ENCODE results near the gene FOSL2. TPM values are rescaled to one million over a fixed set of nuclear protein-coding genes. Genes with fewer than 3 reads are reported as not detected.

FOSL2 gene
- polyA plus RNA-seq, 1 of the 3 experiments (the other 2 are of a cell fraction), result 41.7 TPM

DNA sequence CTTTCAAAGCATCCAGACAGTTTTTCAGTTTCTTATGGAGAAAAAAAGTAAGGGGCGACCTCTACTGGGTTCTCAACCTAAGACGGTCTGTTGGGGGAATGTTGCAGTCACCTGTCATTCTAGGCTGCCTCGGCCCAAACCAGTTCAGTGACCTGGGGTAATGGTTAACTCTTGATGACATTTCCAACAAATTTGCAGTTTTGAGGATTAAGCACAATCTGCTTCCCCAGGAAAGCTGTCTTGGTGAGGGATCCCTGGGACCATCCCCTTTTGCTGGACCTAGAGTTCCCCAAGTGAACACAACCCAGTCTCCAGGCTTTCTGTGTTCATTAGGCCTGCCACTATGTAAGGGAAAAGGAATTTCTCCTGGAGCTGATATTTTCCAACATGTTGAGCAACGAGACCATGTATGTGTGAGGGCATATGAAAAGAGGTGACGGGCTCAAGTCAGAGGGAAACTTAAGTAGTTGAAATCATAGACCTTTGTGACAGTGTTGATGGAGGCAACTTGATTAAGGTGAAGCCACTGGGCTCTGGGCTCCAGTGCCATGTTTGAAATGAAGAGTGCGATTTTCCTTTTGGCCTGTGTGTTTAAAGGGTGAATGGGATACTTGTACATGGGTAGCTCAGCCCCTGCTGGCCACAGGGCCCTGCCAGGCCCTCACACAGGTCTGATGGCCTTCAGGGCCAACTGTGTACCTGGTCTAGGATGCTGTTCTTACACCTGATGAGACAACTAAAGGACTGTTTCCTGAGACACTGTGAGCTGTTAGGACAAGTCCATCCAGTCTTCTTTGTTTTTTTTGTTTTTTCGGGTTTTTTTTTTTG lies 27.0 kb downstream of the FOSL2 start:
- Histone ChIP-seq H3K4me1 (ENCODE audit: control insufficient read depth in 1 of 2, insufficient read depth in 2 of 2, low read depth in 1 of 2, low read length in 1 of 2) (peaks cover 6 to 10% of the 10 kb centered on the region in 2 experiments; a peak in 3 of 4 replicates), H3F3A (replicated peaks; ENCODE audit: insufficient read depth) (peaks cover 29% of the 10 kb centered on the region), H2AFZ (ENCODE audit: low read depth) (no peak overlapping the region), H3K4me2 (no peak overlapping the region), H3K9me3 (no peaks in the 10 kb centered on the region), H3K27ac (ENCODE audit: low read depth in 2 of 2, low read length in 1 of 2) (no peak overlapping the region), H3K27me3 (ENCODE audit: insufficient read depth) (no peaks in the 10 kb centered on the region), H3K4me3 (ENCODE audit: low read depth in 2 of 2, low read length in 1 of 2) (no peak overlapping the region), H3K9me2 (no peaks in the 10 kb centered on the region), H4K20me1 (ENCODE audit: insufficient read depth) (peaks cover 5% of the 10 kb centered on the region; the same call in 1 of the 2 replicates), H3K79me2 (ENCODE audit: insufficient read depth) (peaks cover 4% of the 10 kb centered on the region; the same call in 1 of the 2 replicates), H3K9ac (no peak overlapping the region), H3K36me3 (replicated peaks in 1 of 2; ENCODE audit: control insufficient read depth in 1 of 2, insufficient read depth in 2 of 2, low read length in 1 of 2) (peaks cover 11 to 22% of the 10 kb centered on the region in 2 experiments)
- ChIA-PET CTCF (interaction anchor here (1.2 to 1.7 kb wide), 5 partner anchors 9 to 736 kb away, joined by 3 to 6 read pairs (median 5); no protein-coding TSS in a partner anchor), POLR2A (no interaction called here)
- TF ChIP-seq FOXM1 (IDR thresholded peaks at IDR 0.05; ENCODE audit: low read depth), result no peak
- peak; percentile 36 for TF ChIP-seq RAD21 (IDR thresholded peaks at IDR 0.05; ENCODE audit: low read length)
- DNase-seq, result no peak
- 95% methylated on average over 7 of the region's 7 CpGs for WGBS (ENCODE audit: low lambda C conversion rate)

DNA sequence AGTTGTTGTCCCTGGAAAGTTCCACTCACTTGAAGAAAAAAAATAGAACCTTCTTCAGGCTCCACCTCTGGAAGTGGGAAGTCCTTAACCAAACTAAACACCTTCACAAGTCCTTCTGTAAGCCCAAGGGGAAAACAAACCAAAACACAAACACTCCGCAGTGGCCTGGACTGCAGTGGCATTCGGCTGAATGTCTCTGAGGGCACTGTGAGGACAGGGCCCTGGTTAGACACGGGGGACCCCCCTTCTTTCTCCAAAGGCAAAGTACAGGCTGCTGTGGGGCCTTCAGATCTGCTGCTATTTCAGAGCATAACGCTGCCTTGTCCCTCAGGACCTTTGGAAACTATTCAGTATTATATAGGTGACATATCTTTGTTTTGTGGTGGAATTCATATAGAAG lies 28.1 kb downstream of the FOSL2 start:
- Histone ChIP-seq H3F3A (replicated peaks; ENCODE audit: insufficient read depth) (peaks cover 28% of the 10 kb centered on the region), H3K36me3 (replicated peaks in 1 of 2; ENCODE audit: control insufficient read depth in 1 of 2, insufficient read depth in 2 of 2, low read length in 1 of 2) (peaks cover 4 to 16% of the 10 kb centered on the region in 2 experiments), H3K9me2 (no peaks in the 10 kb centered on the region), H3K4me1 (ENCODE audit: control insufficient read depth in 1 of 2, insufficient read depth in 2 of 2, low read depth in 1 of 2, low read length in 1 of 2) (peaks cover 6 to 10% of the 10 kb centered on the region in 2 experiments; a peak in 3 of 4 replicates), H3K27me3 (ENCODE audit: insufficient read depth) (no peaks in the 10 kb centered on the region), H2AFZ (ENCODE audit: low read depth) (no peak overlapping the region), H3K79me2 (ENCODE audit: insufficient read depth) (peaks cover 4% of the 10 kb centered on the region; the same call in 1 of the 2 replicates), H3K4me3 (ENCODE audit: low read depth in 2 of 2, low read length in 1 of 2) (no peak overlapping the region), H3K27ac (ENCODE audit: low read depth in 2 of 2, low read length in 1 of 2) (no peak overlapping the region), H4K20me1 (ENCODE audit: insufficient read depth) (no peaks in the 10 kb centered on the region), H3K4me2 (no peak overlapping the region), H3K9ac (no peak overlapping the region), H3K9me3 (no peaks in the 10 kb centered on the region)
- no peak for DNase-seq
- TF ChIP-seq MEF2A (IDR thresholded peaks at IDR 0.05; ENCODE audit: borderline replicate concordance, low read depth) (no peak), EP300 (IDR thresholded peaks at IDR 0.05; ENCODE audit: borderline replicate concordance in 1 of 2, low read depth in 1 of 2, low read length in 1 of 2) (no peak), NRF1 (IDR thresholded peaks at IDR 0.05; ENCODE audit: low read depth, low read length) (no peak), MXI1 (IDR thresholded peaks at IDR 0.05; ENCODE audit: low read depth, low read length) (no peak), RAD21 (IDR thresholded peaks at IDR 0.05; ENCODE audit: low read length) (no peak), RFX5 (IDR thresholded peaks at IDR 0.05; ENCODE audit: low read length) (no peak)
- TF ChIP-seq, protein P1, sequence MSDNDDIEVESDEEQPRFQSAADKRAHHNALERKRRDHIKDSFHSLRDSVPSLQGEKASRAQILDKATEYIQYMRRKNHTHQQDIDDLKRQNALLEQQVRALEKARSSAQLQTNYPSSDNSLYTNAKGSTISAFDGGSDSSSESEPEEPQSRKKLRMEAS (IDR thresholded peaks at IDR 0.05; ENCODE audit: low read depth), result no peak
- TF ChIP-seq, protein P2, sequence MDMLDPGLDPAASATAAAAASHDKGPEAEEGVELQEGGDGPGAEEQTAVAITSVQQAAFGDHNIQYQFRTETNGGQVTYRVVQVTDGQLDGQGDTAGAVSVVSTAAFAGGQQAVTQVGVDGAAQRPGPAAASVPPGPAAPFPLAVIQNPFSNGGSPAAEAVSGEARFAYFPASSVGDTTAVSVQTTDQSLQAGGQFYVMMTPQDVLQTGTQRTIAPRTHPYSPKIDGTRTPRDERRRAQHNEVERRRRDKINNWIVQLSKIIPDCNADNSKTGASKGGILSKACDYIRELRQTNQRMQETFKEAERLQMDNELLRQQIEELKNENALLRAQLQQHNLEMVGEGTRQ (IDR thresholded peaks at IDR 0.05; ENCODE audit: borderline replicate concordance, low read depth, low read length), result no peak
- TF ChIP-seq, protein P3, sequence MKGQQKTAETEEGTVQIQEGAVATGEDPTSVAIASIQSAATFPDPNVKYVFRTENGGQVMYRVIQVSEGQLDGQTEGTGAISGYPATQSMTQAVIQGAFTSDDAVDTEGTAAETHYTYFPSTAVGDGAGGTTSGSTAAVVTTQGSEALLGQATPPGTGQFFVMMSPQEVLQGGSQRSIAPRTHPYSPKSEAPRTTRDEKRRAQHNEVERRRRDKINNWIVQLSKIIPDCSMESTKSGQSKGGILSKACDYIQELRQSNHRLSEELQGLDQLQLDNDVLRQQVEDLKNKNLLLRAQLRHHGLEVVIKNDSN (IDR thresholded peaks at IDR 0.05; ENCODE audit: borderline replicate concordance, low read depth), result no peak
- TF ChIP-seq, protein P4, sequence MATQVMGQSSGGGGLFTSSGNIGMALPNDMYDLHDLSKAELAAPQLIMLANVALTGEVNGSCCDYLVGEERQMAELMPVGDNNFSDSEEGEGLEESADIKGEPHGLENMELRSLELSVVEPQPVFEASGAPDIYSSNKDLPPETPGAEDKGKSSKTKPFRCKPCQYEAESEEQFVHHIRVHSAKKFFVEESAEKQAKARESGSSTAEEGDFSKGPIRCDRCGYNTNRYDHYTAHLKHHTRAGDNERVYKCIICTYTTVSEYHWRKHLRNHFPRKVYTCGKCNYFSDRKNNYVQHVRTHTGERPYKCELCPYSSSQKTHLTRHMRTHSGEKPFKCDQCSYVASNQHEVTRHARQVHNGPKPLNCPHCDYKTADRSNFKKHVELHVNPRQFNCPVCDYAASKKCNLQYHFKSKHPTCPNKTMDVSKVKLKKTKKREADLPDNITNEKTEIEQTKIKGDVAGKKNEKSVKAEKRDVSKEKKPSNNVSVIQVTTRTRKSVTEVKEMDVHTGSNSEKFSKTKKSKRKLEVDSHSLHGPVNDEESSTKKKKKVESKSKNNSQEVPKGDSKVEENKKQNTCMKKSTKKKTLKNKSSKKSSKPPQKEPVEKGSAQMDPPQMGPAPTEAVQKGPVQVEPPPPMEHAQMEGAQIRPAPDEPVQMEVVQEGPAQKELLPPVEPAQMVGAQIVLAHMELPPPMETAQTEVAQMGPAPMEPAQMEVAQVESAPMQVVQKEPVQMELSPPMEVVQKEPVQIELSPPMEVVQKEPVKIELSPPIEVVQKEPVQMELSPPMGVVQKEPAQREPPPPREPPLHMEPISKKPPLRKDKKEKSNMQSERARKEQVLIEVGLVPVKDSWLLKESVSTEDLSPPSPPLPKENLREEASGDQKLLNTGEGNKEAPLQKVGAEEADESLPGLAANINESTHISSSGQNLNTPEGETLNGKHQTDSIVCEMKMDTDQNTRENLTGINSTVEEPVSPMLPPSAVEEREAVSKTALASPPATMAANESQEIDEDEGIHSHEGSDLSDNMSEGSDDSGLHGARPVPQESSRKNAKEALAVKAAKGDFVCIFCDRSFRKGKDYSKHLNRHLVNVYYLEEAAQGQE (IDR thresholded peaks at IDR 0.05; ENCODE audit: low read depth, low read length), result no peak
- WGBS (ENCODE audit: low lambda C conversion rate), result 75% methylated on average over 4 of the region's 4 CpGs
- ChIA-PET POLR2A (no interaction called here), CTCF (interaction anchor here (1.7 kb wide), 1 partner anchor 32 kb away, joined by 5 read pairs; no protein-coding TSS in a partner anchor)
